ENCODE results near the gene GRIA2.

Gene GRIA2

DNA sequence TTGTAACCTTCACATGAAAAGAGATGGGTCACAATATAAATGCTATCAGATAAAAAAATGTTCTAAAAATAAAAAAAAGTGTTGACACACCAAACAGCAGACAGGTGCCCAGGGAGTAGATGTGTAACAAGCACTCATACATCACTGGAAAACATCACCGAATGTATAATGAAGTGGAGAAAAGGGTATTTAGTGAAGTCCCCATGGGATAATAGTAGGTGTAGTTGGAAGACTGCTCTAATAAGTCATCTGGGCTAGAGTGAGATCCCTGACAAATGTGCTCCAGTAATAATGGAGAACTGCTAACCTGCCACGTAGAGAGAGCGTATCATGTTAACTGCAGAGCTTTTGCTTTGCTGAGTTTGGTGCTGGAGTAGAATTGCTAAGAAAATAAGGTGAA lies 152.0 kb downstream of the GRIA2 start:
- DNase-seq (ENCODE audit: low spot score) = no peak

DNA sequence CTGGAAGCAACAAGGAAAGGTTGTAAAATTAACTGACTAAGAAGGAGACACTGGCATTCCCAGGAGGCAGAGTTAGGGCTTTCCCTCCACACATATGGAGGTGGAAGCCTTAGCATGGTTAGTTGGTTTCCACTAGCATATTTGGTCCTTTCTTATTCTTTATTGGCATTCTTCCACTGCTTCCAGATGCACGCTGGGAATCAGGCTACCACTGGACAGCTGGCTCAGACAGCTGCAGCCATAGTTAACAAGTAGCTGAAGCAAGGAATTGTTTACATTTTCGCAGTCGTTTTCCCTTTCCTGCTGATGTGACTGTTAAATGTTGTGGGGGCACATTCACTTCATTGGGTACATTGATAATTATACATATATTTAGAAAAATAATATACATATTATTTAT lies 169.2 kb downstream of the GRIA2 start:
- DNase-seq (ENCODE audit: low spot score) = no peak

DNA sequence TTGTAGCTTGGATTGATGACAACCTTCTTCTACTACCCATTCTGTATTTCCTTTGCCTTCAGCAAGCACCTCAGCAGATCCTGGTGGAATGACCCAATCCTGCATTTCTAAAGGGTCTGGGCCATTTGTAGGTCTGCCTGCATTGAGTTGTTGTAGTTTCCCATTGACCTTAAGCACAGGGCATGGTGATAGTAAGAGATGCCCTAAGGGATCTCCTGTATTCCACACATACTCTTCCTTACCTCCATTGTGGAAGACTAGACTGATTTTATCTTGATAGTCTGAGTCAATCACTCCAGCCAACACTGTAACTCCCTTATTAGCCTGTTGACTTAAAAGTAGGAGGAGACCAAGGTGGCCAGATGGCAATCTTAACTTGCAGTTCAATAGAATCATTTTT lies 184.5 kb downstream of the GRIA2 start:
- no peak for DNase-seq (ENCODE audit: low spot score)
